GM12872 (cell line): ENCODE results near the gene GDI1.

ENCODE experiments used
- TF ChIP-seq, protein P1 (sequence below): IDR thresholded peaks from 3 replicates; pipeline ENCODE4 v1.5.1; 2011; ENCODE audit warnings: low read depth, mild to moderate bottlenecking, low read length, moderate library complexity; ENCODE audit not compliant: insufficient read depth

Gene GDI1

GRCh38 chrX:154420402-154420756 is 16.6 kb upstream of the GDI1 start:
- TF ChIP-seq, protein P1, sequence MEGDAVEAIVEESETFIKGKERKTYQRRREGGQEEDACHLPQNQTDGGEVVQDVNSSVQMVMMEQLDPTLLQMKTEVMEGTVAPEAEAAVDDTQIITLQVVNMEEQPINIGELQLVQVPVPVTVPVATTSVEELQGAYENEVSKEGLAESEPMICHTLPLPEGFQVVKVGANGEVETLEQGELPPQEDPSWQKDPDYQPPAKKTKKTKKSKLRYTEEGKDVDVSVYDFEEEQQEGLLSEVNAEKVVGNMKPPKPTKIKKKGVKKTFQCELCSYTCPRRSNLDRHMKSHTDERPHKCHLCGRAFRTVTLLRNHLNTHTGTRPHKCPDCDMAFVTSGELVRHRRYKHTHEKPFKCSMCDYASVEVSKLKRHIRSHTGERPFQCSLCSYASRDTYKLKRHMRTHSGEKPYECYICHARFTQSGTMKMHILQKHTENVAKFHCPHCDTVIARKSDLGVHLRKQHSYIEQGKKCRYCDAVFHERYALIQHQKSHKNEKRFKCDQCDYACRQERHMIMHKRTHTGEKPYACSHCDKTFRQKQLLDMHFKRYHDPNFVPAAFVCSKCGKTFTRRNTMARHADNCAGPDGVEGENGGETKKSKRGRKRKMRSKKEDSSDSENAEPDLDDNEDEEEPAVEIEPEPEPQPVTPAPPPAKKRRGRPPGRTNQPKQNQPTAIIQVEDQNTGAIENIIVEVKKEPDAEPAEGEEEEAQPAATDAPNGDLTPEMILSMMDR: no peak

- TF ChIP-seq, protein P1: no peak
These were observed 9.8 kb upstream of the GDI1 start for GRCh38 chrX:154426916-154427770.

GRCh38 chrX:154428176-154429171 is 8.5 kb upstream of the GDI1 start, which contains the start of gene ATP6AP1:
Gene ATP6AP1 (plus strand): TSS chrX:154428677. CDS start chrX:154428693, 16 bp downstream.
- TF ChIP-seq, protein P1: no peak

- TF ChIP-seq, protein P1: no peak
These were observed 7.2 kb upstream of the GDI1 start for GRCh38 chrX:154429711-154430110.

DNA sequence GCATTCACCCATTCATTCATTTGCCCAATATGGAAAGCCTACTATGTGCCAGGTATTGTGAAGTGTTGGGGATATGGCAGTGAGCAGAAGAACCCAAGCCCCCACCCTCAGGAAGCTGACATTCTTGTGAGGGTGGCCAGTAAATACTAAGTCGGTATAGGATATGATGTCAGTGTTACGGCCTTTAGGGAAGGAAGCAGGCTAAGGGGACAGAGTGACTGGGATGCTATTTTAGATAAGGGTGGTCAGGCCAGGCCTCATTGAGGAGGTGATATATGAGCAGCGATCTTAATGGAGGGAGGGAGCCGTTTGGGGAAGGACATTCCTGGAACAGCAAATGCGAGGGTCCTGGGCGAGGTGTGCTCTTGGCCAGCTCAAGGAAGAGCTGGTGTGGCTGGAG is 6.5 kb upstream of the GDI1 start:
- TF ChIP-seq, protein P1: no peak

GRCh38 chrX:154430916-154431315 is 6.0 kb upstream of the GDI1 start:
- TF ChIP-seq, protein P1: no peak

GRCh38 chrX:154431341-154431740 is 5.6 kb upstream of the GDI1 start:
- TF ChIP-seq, protein P1: no peak
